H1 (cell line): ENCODE measurements around the gene CNNM3. TPM values are rescaled to one million over a fixed set of nuclear protein-coding genes. Genes with fewer than 3 reads are reported as not detected.

Experiments
- CTCF ChIA-PET: fragments of 300-600 bp; sonication (Branson Sonifier 250); formaldehyde crosslinking; loops from one replicate; lab custom pipeline; 2021; ENCODE audit not compliant: partially characterized antibody; lab: Charles Lee
- POLR2A ChIA-PET: fragments of 300-600 bp; sonication (Branson Sonifier 250); formaldehyde crosslinking; loops from one replicate; lab custom pipeline; 2021; ENCODE audit warnings: inconsistent platforms; ENCODE audit not compliant: partially characterized antibody; lab: Charles Lee
- DNase-seq, 2 experiments: peaks; one replicate each; pipeline versions ENCODE4 v3.0.0 to v3.0.0-alpha.2; 2010 to 2022; ENCODE audit warnings: low spot score in 2 of 2, low read depth in 1 of 2, mixed read lengths in 1 of 2
- FAIRE-seq: peaks from 2 replicates; lab custom pipeline; 2011; peaks lifted over from hg19 to GRCh38; lab: Jason Lieb, UNC
- H2AFZ ChIP-seq: 2 replicates; pipeline ENCODE4 v1.8.1; 2012; ENCODE audit warnings: low read length, inconsistent platforms
- H2AK5ac ChIP-seq: 2 replicates; pipeline ENCODE4 v1.6.1; 2013; ENCODE audit warnings: low read depth, low read length
- H2BK120ac ChIP-seq: replicated peaks from 2 replicates; pipeline ENCODE3; 2013; ENCODE audit warnings: low read depth, low read length, inconsistent platforms
- H2BK12ac ChIP-seq: 2 replicates; pipeline ENCODE4 v1.6.1; 2013; ENCODE audit warnings: low read depth, low read length
- H2BK15ac ChIP-seq: 2 replicates; pipeline ENCODE4 v1.6.1; 2013; ENCODE audit warnings: low read length
- H2BK20ac ChIP-seq: 2 replicates; pipeline ENCODE4 v1.6.1; 2013; ENCODE audit warnings: low read length
- H2BK5ac ChIP-seq: 2 replicates; pipeline ENCODE4 v1.6.1; 2013; ENCODE audit warnings: low read depth, low read length
- H3K14ac ChIP-seq: 2 replicates; pipeline ENCODE4 v1.6.1; 2013; ENCODE audit warnings: inconsistent platforms; ENCODE audit not compliant: insufficient read length
- H3K18ac ChIP-seq: 2 replicates; pipeline ENCODE4 v1.6.1; 2013; ENCODE audit warnings: low read length; ENCODE audit errors: extremely low read depth
- H3K23ac ChIP-seq: 2 replicates; pipeline ENCODE4 v1.6.1; 2013; ENCODE audit warnings: inconsistent platforms; ENCODE audit not compliant: insufficient read length
- H3K23me2 ChIP-seq: 2 replicates; pipeline ENCODE4 v1.6.1; 2013; ENCODE audit warnings: low read depth, low read length
- H3K27ac ChIP-seq: 2 replicates; pipeline ENCODE4 v1.6.1; 2011; ENCODE audit warnings: low read depth, low read length, inconsistent platforms
- H3K27me3 ChIP-seq, 4 experiments: replicated peaks in 1 of 4; 1 replicate in 1 of 4; 2 replicates in 3 of 4; pipeline versions ENCODE4 v1.6.1 to v1.8.1; 2011 to 2013; ENCODE audit warnings: low read length in 3 of 4, mild to moderate bottlenecking in 3 of 4, inconsistent platforms in 2 of 4, mixed read lengths in 2 of 4, moderate library complexity in 1 of 4; ENCODE audit not compliant: control insufficient read depth in 3 of 4, insufficient read depth in 3 of 4; ENCODE audit errors: extremely low read depth in 1 of 4
- H3K36me3 ChIP-seq, 4 experiments: 2 replicates each; pipeline versions ENCODE4 v1.6.1 to v1.8.1; 2011 to 2013; ENCODE audit warnings: mild to moderate bottlenecking in 4 of 4, low read length in 3 of 4, moderate library complexity in 2 of 4, control low read depth in 1 of 4, inconsistent platforms in 1 of 4; ENCODE audit not compliant: insufficient read depth in 4 of 4, control insufficient read depth in 2 of 4
- H3K4ac ChIP-seq: replicated peaks from 2 replicates; pipeline ENCODE3; 2013; ENCODE audit warnings: low read length, low read depth, mixed read lengths, inconsistent platforms; ENCODE audit not compliant: insufficient read length
- H3K4me1 ChIP-seq, 4 experiments: replicated peaks in 1 of 4; 1 replicate in 1 of 4; 2 replicates in 3 of 4; pipeline versions ENCODE4 v1.6.1 to v1.8.1; 2011 to 2013; ENCODE audit warnings: low read length in 3 of 4, inconsistent platforms in 2 of 4, mixed read lengths in 1 of 4; ENCODE audit not compliant: insufficient read depth in 4 of 4, control insufficient read depth in 3 of 4
- H3K4me2 ChIP-seq, 2 experiments: 2 replicates each; pipeline versions ENCODE4 v1.6.1 to v1.8.1; 2011 to 2013; ENCODE audit warnings: low read depth in 2 of 2, low read length in 2 of 2, control low read depth in 1 of 2, inconsistent platforms in 1 of 2, mild to moderate bottlenecking in 1 of 2; ENCODE audit not compliant: insufficient read depth in 1 of 2
- H3K4me3 ChIP-seq, 4 experiments: fragments of 200-600, 300-600 bp in 1 of 4; sonication (generic), shearing (Covaris generic), sonication (Bioruptor Twin) in 1 of 4; 2 replicates each; pipeline versions ENCODE4 v1.5.1 to v1.8.1; 2011 to 2016; ENCODE audit warnings: low read length in 4 of 4, low read depth in 3 of 4, control low read depth in 2 of 4, inconsistent platforms in 2 of 4, mild to moderate bottlenecking in 2 of 4, mixed read lengths in 1 of 4, moderate library complexity in 1 of 4; ENCODE audit not compliant: insufficient read depth in 2 of 4; ENCODE audit errors: extremely low read depth in 1 of 4
- H3K56ac ChIP-seq: replicated peaks from 2 replicates; pipeline ENCODE3; 2013; ENCODE audit warnings: low read depth, mild to moderate bottlenecking, mixed read lengths, low read length, inconsistent platforms; ENCODE audit not compliant: insufficient read length
- H3K79me1 ChIP-seq: 2 replicates; pipeline ENCODE4 v1.6.1; 2013; ENCODE audit warnings: low read depth, low read length, control low read depth
- H3K79me2 ChIP-seq, 2 experiments: 2 replicates each; pipeline versions ENCODE4 v1.6.1 to v1.8.1; 2012 to 2013; ENCODE audit warnings: low read length in 2 of 2, mild to moderate bottlenecking in 2 of 2, inconsistent platforms in 1 of 2; ENCODE audit not compliant: insufficient read depth in 2 of 2, control insufficient read depth in 1 of 2
- H3K9ac ChIP-seq, 4 experiments: replicated peaks in 1 of 4; 1 replicate in 1 of 4; 2 replicates in 3 of 4; pipeline versions ENCODE4 v1.6.1 to v1.8.1; 2011 to 2013; ENCODE audit warnings: low read depth in 3 of 4, low read length in 3 of 4, control low read depth in 2 of 4, mild to moderate bottlenecking in 2 of 4, moderate library complexity in 2 of 4, inconsistent platforms in 1 of 4; ENCODE audit errors: extremely low read depth in 1 of 4
- H3K9me3 ChIP-seq, 2 experiments: 2 replicates each; pipeline versions ENCODE4 v1.6.1 to v1.8.1; 2012 to 2013; ENCODE audit warnings: mild to moderate bottlenecking in 2 of 2, moderate library complexity in 2 of 2, control low read depth in 1 of 2, inconsistent platforms in 1 of 2, low read depth in 1 of 2, low read length in 1 of 2, mixed read lengths in 1 of 2; ENCODE audit not compliant: insufficient read depth in 2 of 2
- H4K20me1 ChIP-seq, 2 experiments: replicated peaks in 1 of 2; 2 replicates each; pipeline versions ENCODE3 to v1.8.1; 2011 to 2013; ENCODE audit warnings: inconsistent platforms in 2 of 2, low read length in 2 of 2, mild to moderate bottlenecking in 1 of 2; ENCODE audit not compliant: insufficient read depth in 2 of 2, control insufficient read depth in 1 of 2
- H4K5ac ChIP-seq: 2 replicates; pipeline ENCODE4 v1.6.1; 2013; ENCODE audit warnings: low read length, low read depth, mixed read lengths, inconsistent platforms; ENCODE audit not compliant: insufficient read length
- H4K8ac ChIP-seq: 2 replicates; pipeline ENCODE4 v1.8.0; 2013; ENCODE audit warnings: mild to moderate bottlenecking, moderate library complexity, low read length, inconsistent platforms; ENCODE audit not compliant: insufficient read depth; ENCODE audit errors: extremely low read depth
- H4K91ac ChIP-seq: replicated peaks from 2 replicates; pipeline ENCODE3; 2013; ENCODE audit warnings: low read length, mixed read lengths, inconsistent platforms; ENCODE audit not compliant: insufficient read length
- BCL11A ChIP-seq, 2 experiments: IDR thresholded peaks; one replicate each; pipeline ENCODE4 v1.6.1; 2011; ENCODE audit warnings: low read depth in 2 of 2, low read length in 2 of 2, mild to moderate bottlenecking in 2 of 2
- CHD2 ChIP-seq: IDR thresholded peaks from 2 replicates; pipeline ENCODE4 v1.6.1; 2012; ENCODE audit warnings: low read length, improper control_type of control experiment
- E2F6 ChIP-seq: IDR thresholded peaks from 2 replicates; pipeline ENCODE4 v1.6.1; 2012; ENCODE audit warnings: inconsistent platforms
- EZH2 ChIP-seq: fragments of 200-600 bp; sonication (generic); IDR thresholded peaks from 2 replicates; pipeline ENCODE4 v1.7.1; 2012; ENCODE audit warnings: low read depth, mild to moderate bottlenecking, moderate library complexity, low read length, inconsistent platforms; ENCODE audit not compliant: severe bottlenecking
- NRF1 ChIP-seq: IDR thresholded peaks from 2 replicates; pipeline ENCODE4 v1.6.1; 2011; ENCODE audit warnings: mild to moderate bottlenecking, low read depth, low read length, improper control_type of control experiment
- POLR2A ChIP-seq, 2 experiments: IDR thresholded peaks; 1 replicate in 1 of 2; 2 replicates in 1 of 2; pipeline ENCODE4 v1.6.1; 2011; ENCODE audit warnings: low read depth in 2 of 2, low read length in 2 of 2, mild to moderate bottlenecking in 2 of 2; ENCODE audit errors: control extremely low read depth in 1 of 2
- POU5F1 ChIP-seq: IDR thresholded peaks from 2 replicates; pipeline ENCODE4 v1.6.1; 2011; ENCODE audit warnings: low read depth, mild to moderate bottlenecking, low read length, moderate library complexity
- SP4 ChIP-seq: IDR thresholded peaks from 2 replicates; pipeline ENCODE4 v1.6.1; 2012; ENCODE audit warnings: low read length, inconsistent platforms
- YY1 ChIP-seq: IDR thresholded peaks from 2 replicates; pipeline ENCODE4 v1.6.1; 2011; ENCODE audit warnings: low read depth, mild to moderate bottlenecking, low read length
- WGBS, 2 experiments: shearing (Covaris generic) in 1 of 2; methylation state at CpG; one replicate each; pipeline versions ENCODE4 v1.1.6 to v1.1.7; 2013 to 2015; ENCODE audit warnings: low lambda C conversion rate in 2 of 2, mixed read lengths in 2 of 2, inconsistent platforms in 1 of 2, low coverage in 1 of 2, missing lambda C conversion rate in 1 of 2; ENCODE audit not compliant: insufficient replicate concordance in 2 of 2, insufficient coverage in 1 of 2, insufficient read length in 1 of 2; ENCODE audit errors: extremely low coverage in 1 of 2, missing lambda C conversion rate in 1 of 2; 5-methylcytosine and 5-hydroxymethylcytosine counted together
- polyA plus RNA-seq, 7 experiments: library from polyadenylated mRNA; depleted of rRNA in 3 of 7; stranded (reverse) in 5 of 7; unstranded in 2 of 7; fragments of >200 nt in 5 of 7; fragments of 200-250 nt in 2 of 7; gene quantifications; 1 replicate in 5 of 7; 2 replicates in 1 of 7; 4 replicates in 1 of 7; pipeline versions ENCODE4 v1.2.1 to v1.2.3, GENCODE V29; 2011 to 2013; ENCODE audit warnings: missing spikeins in 2 of 7, mixed read lengths in 2 of 7
- total RNA-seq: library from RNA; stranded (reverse); fragmentation: NEBNext Ultra II Directional; extraction: Animal tissue kit (Norgen Biotek cat#: 25700); gene quantifications from 2 replicates; pipeline ENCODE4 v1.2.1, GENCODE V29; 2021

Gene CNNM3
- total and polyA plus RNA-seq, 2 of the 8 experiments (the other 6 are each of a cell fraction or from before 2014, with no cell fraction given): 29.1 to 29.2 TPM

DNA sequence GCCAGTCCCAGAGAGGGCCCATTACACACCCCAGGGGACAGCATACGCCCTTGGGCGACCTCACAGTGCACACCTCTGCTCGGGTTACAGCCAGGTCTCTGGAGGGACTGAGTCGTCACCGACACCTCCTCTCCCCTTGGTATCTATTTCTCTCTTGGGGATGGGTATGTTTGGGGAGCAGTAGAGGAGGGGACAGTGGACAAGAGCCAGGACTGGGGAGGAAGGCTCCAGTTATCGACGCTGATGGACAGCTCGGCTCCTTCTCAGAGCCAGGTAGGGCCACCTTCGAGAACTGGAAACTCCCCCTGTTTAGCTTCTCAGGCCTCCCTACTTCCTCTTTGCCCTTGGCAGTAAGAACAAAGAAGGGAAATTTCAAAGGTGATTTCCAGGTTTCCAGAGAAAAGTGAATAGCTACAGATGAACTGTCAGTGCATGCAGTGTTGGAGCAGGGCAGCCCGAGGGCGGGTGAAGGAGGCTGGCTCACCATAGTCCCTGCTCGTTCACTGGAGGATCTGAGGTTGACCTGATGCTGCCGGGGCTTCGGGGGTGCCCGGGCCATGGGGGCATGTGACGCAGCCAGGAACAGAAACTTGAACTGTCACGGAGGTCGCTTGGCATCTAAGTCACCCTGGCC lies 58.2 kb downstream of the CNNM3 start:
- H3K27ac ChIP-seq: no peak overlapping the region
- POLR2A ChIA-PET: interaction anchor here (0.6 to 4.7 kb wide), 11 partner anchors 9 to 47 kb away, joined by 3 to 25 read pairs (median 4); partner anchors contain the start of gene ANKRD39
- 79% methylated on average over 18 of the region's 18 CpGs; no CpG with 5 or more reads in 1 of the 2 experiments for WGBS, 2 experiments
- TF ChIP-seq BCL11A (IDR thresholded peaks at IDR 0.05; ENCODE audit: low read depth in 2 of 2, low read length in 2 of 2): no peak
- TF ChIP-seq EZH2: no peak
- no peak for TF ChIP-seq SP4
- no peak for TF ChIP-seq POU5F1
- TF ChIP-seq NRF1: no peak
- TF ChIP-seq E2F6: no peak
- no peak for TF ChIP-seq POLR2A (IDR thresholded peaks at IDR 0.05; ENCODE audit: control extremely low read depth in 1 of 2, low read depth in 2 of 2, low read length in 2 of 2)
- no peak for TF ChIP-seq YY1
- no peak for TF ChIP-seq CHD2

More for the DNA sequence above, 58.2 kb downstream of the CNNM3 start:
- Histone ChIP-seq H2BK20ac (0 out of 2 replicates have a peak overlapping the region, but pooled peaks have one; percentile 87), H2BK120ac (no peak overlapping the region), H2BK5ac (peak overlapping the region; percentile 46; the same call in 1 of the 2 replicates), H2AFZ (no peak overlapping the region), H3K4me3 (no peak overlapping the region), H3K56ac (no peak overlapping the region), H3K23ac (no peak overlapping the region), H3K18ac (peak overlapping the region; percentile 39), H4K5ac (no peak overlapping the region), H3K36me3 (no peaks in the 10 kb centered on the region), H3K4me2 (no peak overlapping the region; a peak in 1 of 4 replicates), H4K8ac (no peak overlapping the region), H4K20me1 (no peaks in the 10 kb centered on the region), H2AK5ac (peak overlapping the region; percentile 18; the same call in 1 of the 2 replicates), H4K91ac (peak overlapping the region; percentile 54), H3K4me1 (peaks cover 11 to 42% (median 28%) of the 10 kb centered on the region in 4 experiments), H3K4ac (no peak overlapping the region), H3K27me3 (peaks cover 0 to 3% (median 0%) of the 10 kb centered on the region in 4 experiments; a peak in 2 of 7 replicates), H3K79me2 (no peaks in the 10 kb centered on the region), H3K79me1 (no peaks in the 10 kb centered on the region), H3K9me3 (no peaks in the 10 kb centered on the region), H3K23me2 (peaks cover 5% of the 10 kb centered on the region; the same call in 1 of the 2 replicates), H2BK12ac (peak overlapping the region; percentile 87; the same call in 1 of the 2 replicates), H3K14ac (no peak overlapping the region), H3K9ac (no peak overlapping the region), H2BK15ac (0 out of 2 replicates have a peak overlapping the region, but pooled peaks have one; percentile 10)
- CTCF ChIA-PET: interaction anchor here (0.9 to 8.1 kb wide), 15 partner anchors 9 to 238 kb away, joined by 3 to 48 read pairs (median 5); partner anchors contain the start of gene ANKRD39
- no peak for DNase-seq
- FAIRE-seq: no peak
